ENCODE measurements around the gene PHF8.

Gene PHF8

GRCh38 chrX:54012830-54013500, 31.3 kb downstream of the PHF8 start:
- no peak for DNase-seq

GRCh38 chrX:54007682-54008081, 36.6 kb downstream of the PHF8 start:
- DNase-seq, result no peak

- no peak for DNase-seq
These were observed 46.5 kb downstream of the PHF8 start for GRCh38 chrX:53997724-53998123.

GRCh38 chrX:53992589-53992988, 51.7 kb downstream of the PHF8 start:
- no peak for DNase-seq

- no peak for DNase-seq
These were observed 54.1 kb downstream of the PHF8 start for GRCh38 chrX:53990171-53990570.

- DNase-seq, result no peak
These were observed 59.4 kb downstream of the PHF8 start for GRCh38 chrX:53984895-53985294.

GRCh38 chrX:53974529-53974928, 69.7 kb downstream of the PHF8 start:
- no peak for DNase-seq

- no peak for DNase-seq
These were observed 74.7 kb downstream of the PHF8 start for GRCh38 chrX:53969540-53969939.

- no peak for DNase-seq
These were observed 94.0 kb downstream of the PHF8 start for GRCh38 chrX:53950130-53950733.

GRCh38 chrX:53940180-53940579, 104.1 kb downstream of the PHF8 start:
- DNase-seq, result no peak

GRCh38 chrX:53939127-53939526, 105.1 kb downstream of the PHF8 start:
- DNase-seq, result no peak

- no peak for DNase-seq
These were observed 113.5 kb downstream of the PHF8 start for GRCh38 chrX:53930515-53931380.

GRCh38 chrX:53926030-53926429, 118.2 kb downstream of the PHF8 start:
- DNase-seq, result no peak

- DNase-seq, result no peak
These were observed 125.6 kb downstream of the PHF8 start for GRCh38 chrX:53918702-53919101.

GRCh38 chrX:53900623-53901022, 143.7 kb downstream of the PHF8 start:
- DNase-seq, result no peak

- no peak for DNase-seq
These were observed 149.0 kb downstream of the PHF8 start for GRCh38 chrX:53895270-53895669.
